Thyroid gland (tissue), 4 donors: ENCODE results near the gene GALNT17. TPM values are rescaled to one million over a fixed set of nuclear protein-coding genes. Genes with fewer than 3 reads are reported as not detected.
"Not testable (repeated sequence)": the region's sequence is repeated elsewhere in the genome, so short reads cannot be mapped to it uniquely, and the experiment has no call there.

Experiments used
- DNase-seq, 2 donors: peaks; one replicate each; pipeline ENCODE4 v3.0.0-alpha.2; 2019
- H3K27ac ChIP-seq, 3 donors: fragments of 200-600 bp; sonication (generic); 1 replicate in 2 of 3; 2 replicates in 1 of 3; pipeline ENCODE4 v1.5.1; 2016 to 2019; ENCODE audit warnings: mild to moderate bottlenecking in 1 of 3, moderate library complexity in 1 of 3
- H3K27me3 ChIP-seq: fragments of 200-600 bp; sonication (generic); one replicate; pipeline ENCODE4 v1.5.1; 2019
- H3K36me3 ChIP-seq, 2 donors: fragments of 200-600 bp; sonication (generic); one replicate each; pipeline ENCODE4 v1.5.1; 2016 to 2019
- H3K4me1 ChIP-seq, 2 donors: fragments of 200-600 bp; sonication (generic); one replicate each; pipeline ENCODE4 v1.5.1; 2017 to 2019
- H3K4me3 ChIP-seq, 3 donors: fragments of 200-600 bp; sonication (generic); replicated peaks in 1 of 3; 1 replicate in 2 of 3; 2 replicates in 1 of 3; pipeline ENCODE4 v1.5.1; 2016; ENCODE audit warnings: mild to moderate bottlenecking in 1 of 3
- H3K9me3 ChIP-seq: fragments of 200-600 bp; sonication (generic); one replicate; pipeline ENCODE4 v1.5.1; 2017
- POLR2A ChIP-seq, 2 donors: fragments of 450-650 bp; IDR thresholded peaks; one replicate each; pipeline ENCODE4 v1.6.1; 2017; ENCODE audit warnings: antibody characterized with exemption in 2 of 2, mild to moderate bottlenecking in 2 of 2, moderate library complexity in 1 of 2
- WGBS, 2 donors: methylation state at CpG; one replicate each; pipeline ENCODE4 v1.1.5; 2017; 5-methylcytosine and 5-hydroxymethylcytosine counted together
- intact Hi-C: fragments of 100-400 bp; cut with DNase I; formaldehyde crosslinking; loops from one replicate; pipeline ENCODE4 v1.15.1; 2023
- total RNA-seq, 4 donors: library from RNA; depleted of rRNA; stranded (reverse); fragments of >200 nt; gene quantifications; one replicate each; pipeline ENCODE4 v1.2.3, GENCODE V29; 2016
- TF ChIP-seq, protein P1 (sequence below), 6 experiments: fragments of 200-600 bp in 3 of 6; fragments of 450-650 bp in 3 of 6; sonication (generic) in 3 of 6; IDR thresholded peaks; one replicate each; pipeline ENCODE4 v1.5.1; 2016 to 2019; ENCODE audit warnings: antibody characterized with exemption in 6 of 6, mild to moderate bottlenecking in 2 of 6, inconsistent platforms in 1 of 6, moderate library complexity in 1 of 6

GALNT17 gene
- total RNA-seq, 4 donors from 2014 or later: 5.8 to 63.8 (median 37.1) TPM

DNA sequence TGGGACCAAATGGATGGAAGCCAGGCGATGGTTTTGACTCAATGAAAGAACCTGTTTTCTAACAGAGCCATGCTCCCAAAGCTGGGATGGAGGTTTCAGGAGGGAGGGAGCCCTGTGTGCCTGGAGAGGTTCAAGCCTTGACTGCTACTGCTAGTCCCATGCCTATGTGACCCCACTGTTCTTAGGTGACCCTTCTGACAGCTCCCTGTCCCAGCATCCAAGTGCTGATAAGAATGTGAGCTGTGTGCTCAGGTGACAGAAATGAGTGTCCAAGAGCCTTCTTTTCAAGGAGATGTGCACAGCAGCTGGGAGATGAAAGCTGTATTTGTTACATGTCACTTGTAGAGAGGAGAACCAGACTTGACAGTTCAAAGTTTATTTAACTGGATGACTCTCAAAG is 595.4 kb downstream of the GALNT17 start:
- no peak overlapping the region for H3K4me3 ChIP-seq
- H3K9me3 ChIP-seq: no peaks in the 10 kb centered on the region
- intact Hi-C loops: no loop called here
- no peaks in the 10 kb centered on the region for H3K36me3 ChIP-seq
- H3K4me1 ChIP-seq: no peaks in the 10 kb centered on the region
- H3K27me3 ChIP-seq: no peaks in the 10 kb centered on the region
- no peak overlapping the region for H3K27ac ChIP-seq
- 80 to 100% methylated on average over 1 of the region's 1 CpG for WGBS, 2 donors
- TF ChIP-seq, protein P1, sequence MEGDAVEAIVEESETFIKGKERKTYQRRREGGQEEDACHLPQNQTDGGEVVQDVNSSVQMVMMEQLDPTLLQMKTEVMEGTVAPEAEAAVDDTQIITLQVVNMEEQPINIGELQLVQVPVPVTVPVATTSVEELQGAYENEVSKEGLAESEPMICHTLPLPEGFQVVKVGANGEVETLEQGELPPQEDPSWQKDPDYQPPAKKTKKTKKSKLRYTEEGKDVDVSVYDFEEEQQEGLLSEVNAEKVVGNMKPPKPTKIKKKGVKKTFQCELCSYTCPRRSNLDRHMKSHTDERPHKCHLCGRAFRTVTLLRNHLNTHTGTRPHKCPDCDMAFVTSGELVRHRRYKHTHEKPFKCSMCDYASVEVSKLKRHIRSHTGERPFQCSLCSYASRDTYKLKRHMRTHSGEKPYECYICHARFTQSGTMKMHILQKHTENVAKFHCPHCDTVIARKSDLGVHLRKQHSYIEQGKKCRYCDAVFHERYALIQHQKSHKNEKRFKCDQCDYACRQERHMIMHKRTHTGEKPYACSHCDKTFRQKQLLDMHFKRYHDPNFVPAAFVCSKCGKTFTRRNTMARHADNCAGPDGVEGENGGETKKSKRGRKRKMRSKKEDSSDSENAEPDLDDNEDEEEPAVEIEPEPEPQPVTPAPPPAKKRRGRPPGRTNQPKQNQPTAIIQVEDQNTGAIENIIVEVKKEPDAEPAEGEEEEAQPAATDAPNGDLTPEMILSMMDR (IDR thresholded peaks at IDR 0.05): no peak
- no peak for TF ChIP-seq POLR2A (IDR thresholded peaks at IDR 0.05)
- no peak for DNase-seq

DNA sequence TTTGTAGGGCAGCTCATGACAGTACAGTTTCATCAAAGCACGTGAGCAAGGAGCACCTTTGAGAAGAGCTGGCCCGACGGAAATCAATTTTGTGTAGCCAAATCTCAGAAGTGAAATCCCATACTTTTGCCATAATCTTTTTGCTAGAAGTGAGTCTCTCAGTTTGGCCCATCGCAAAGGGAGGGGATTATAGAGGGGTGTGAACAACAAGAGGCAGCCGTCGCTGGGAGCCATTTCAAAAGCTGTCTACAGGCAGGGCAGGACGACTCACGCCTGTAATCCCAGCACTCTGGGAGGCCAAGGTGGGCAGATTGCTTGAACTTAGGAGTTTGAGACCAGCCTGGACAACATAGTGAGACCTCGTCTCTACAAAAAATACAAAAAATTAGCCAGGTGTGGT is 599.8 kb downstream of the GALNT17 start:
- Histone ChIP-seq H3K36me3 (no peaks in the 10 kb centered on the region), H3K4me1 (peaks cover 0 to 5% of the 10 kb centered on the region in 2 donors), H3K27ac (no peak overlapping the region), H3K27me3 (no peaks in the 10 kb centered on the region), H3K9me3 (no peaks in the 10 kb centered on the region), H3K4me3 (no peak overlapping the region)
- no peak for DNase-seq
- TF ChIP-seq POLR2A (IDR thresholded peaks at IDR 0.05): no peak
- TF ChIP-seq, protein P1 (IDR thresholded peaks at IDR 0.05): no peak
- intact Hi-C loops: loop anchor here (5.0 kb wide), 1 partner anchor 874 kb away; no protein-coding TSS in a partner anchor
- WGBS, 2 donors: 91 to 94% methylated on average over 9 of the region's 9 CpGs

DNA sequence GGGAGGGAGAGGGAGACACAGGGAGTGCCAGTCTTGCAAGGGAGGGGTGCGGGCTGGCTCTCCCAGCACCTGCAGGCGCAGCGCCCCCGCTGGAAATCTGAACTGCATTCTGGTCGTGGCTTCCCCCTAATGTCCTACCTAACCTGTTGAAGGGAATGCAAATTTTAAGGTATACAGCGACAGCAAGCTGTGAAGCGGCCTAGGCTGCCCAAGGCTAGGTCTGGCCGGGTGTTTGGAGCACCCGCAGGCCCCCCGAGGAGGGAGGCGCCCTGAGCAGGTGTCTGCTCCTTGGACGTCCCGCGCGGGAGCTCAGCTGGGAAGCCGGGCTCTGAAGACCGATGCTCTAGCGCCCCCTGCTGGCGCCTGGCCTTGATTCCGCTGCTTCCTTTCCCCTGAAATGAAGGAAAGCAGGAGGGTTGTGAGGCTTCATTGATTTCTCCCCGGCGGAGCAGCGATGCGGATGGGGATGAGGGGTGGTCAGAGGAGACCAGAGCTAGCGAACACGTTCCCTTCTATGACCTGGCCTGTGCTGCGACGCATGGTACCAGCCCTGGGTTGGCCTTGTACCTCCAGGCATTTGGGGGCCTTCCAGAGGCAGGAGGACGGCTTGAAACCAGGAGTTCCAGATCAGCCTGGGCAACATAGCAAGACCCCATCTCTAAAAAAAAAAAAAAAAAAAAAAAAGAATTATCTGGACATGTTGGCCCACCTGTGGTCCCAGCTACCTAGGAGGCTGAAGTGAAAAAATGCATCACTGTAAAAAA is 601.3 kb downstream of the GALNT17 start:
- intact Hi-C loops: loop anchor here (5.0 kb wide), 1 partner anchor 876 kb away; no protein-coding TSS in a partner anchor

DNA sequence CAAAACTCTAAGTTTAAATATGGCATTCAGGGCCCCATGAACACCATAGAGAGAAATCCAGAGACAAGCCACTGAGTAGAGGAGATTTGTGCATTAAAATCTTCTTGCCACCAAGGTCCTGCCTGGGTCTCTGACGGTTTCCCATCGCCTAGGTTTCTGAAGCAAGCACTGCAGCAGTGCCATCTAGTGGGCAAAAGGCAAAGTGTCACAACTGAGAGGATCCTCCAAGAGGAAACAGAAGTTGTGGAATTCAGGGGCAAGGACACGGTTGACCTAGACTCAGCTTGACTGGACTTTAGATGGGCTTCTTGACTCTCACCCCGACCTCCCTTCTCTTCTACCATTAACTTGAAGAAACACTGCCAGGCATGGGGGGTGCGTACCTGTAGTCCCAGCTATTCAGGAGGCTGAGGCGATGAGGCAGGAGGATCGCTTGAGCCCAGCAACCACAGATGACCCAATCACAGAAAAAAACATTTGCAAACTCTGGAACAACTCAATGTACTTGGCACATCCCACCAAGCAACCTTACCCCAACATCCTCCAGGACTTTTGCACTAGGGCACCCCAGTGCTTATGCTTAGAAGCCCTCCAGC is 604.1 kb downstream of the GALNT17 start:
- no peak for TF ChIP-seq POLR2A (IDR thresholded peaks at IDR 0.05)
- TF ChIP-seq, protein P1 (IDR thresholded peaks at IDR 0.05): peak; percentile 51 to 90 (median 79)
- intact Hi-C loops: no loop called here
- no peaks in the 10 kb centered on the region for H3K27me3 ChIP-seq
- H3K36me3 ChIP-seq: no peaks in the 10 kb centered on the region
- no peak overlapping the region for H3K4me3 ChIP-seq
- H3K9me3 ChIP-seq: no peaks in the 10 kb centered on the region
- peaks cover 3 to 5% of the 10 kb centered on the region in 2 donors for H3K4me1 ChIP-seq
- DNase-seq: peak; percentile 77 to 79
- no peak overlapping the region for H3K27ac ChIP-seq
- WGBS, 2 donors: 30 to 38% methylated on average over 7 of the region's 7 CpGs

More for the DNA sequence above, 601.3 kb downstream of the GALNT17 start:
- no peak overlapping the region for H3K27ac ChIP-seq
- no peak overlapping the region for H3K4me3 ChIP-seq
- peaks cover 0 to 5% of the 10 kb centered on the region in 2 donors for H3K4me1 ChIP-seq
- WGBS, 2 donors: 4 to 5% methylated on average over 15 to 18 of the region's 29 CpGs
- peak; percentile 86 to 87 for DNase-seq
- no peaks in the 10 kb centered on the region for H3K9me3 ChIP-seq
- TF ChIP-seq POLR2A (IDR thresholded peaks at IDR 0.05): no peak
- TF ChIP-seq, protein P1 (IDR thresholded peaks at IDR 0.05): peak; percentile 67 to 91 (median 86)
- H3K36me3 ChIP-seq: no peaks in the 10 kb centered on the region
- no peaks in the 10 kb centered on the region for H3K27me3 ChIP-seq

DNA sequence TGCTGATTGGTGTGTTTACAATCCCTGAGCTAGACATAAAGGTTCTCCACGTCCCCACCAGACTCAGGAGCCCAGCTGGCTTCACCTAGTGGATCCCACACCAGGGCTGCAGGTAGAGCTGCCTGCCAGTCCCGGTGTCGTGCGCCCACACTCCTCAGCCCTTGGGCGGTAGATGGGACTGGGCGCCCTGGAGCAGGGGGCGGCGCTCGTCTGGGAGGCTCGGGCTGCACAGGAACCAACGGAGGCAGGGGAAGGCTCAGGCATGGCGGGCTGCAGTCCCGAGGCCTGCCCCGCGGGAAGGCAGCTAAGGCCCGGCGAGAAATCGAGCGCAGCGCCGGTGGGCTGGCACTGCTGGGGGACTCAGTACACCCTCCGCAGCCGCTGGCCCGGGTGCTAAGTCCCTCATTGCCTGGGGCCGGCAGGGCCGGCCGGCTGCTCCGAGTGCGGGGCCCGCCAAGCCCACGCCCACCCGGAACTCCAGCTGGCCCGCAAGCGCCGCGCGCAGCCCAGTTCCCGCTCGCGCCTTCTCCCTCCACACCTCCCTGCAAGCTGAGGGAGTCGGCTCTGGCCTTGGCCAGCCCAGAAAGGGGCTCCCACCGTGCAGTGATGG is 606.1 kb downstream of the GALNT17 start:
- intact Hi-C loops, H3K27ac ChIP-seq, H3K9me3 ChIP-seq, H3K36me3 ChIP-seq, H3K4me3 ChIP-seq, DNase-seq, H3K4me1 ChIP-seq, H3K27me3 ChIP-seq: not testable (repeated sequence)
- 77 to 93% methylated on average over 5 to 21 of the region's 42 CpGs for WGBS, 2 donors
